GM18951 (cell line): ENCODE data around the gene RAB9A.

Source experiments
- POLR2A ChIP-seq: IDR thresholded peaks from 4 replicates; pipeline ENCODE4 v1.6.1; 2011; ENCODE audit warnings: mild to moderate bottlenecking; ENCODE audit not compliant: insufficient read length, insufficient read depth; ENCODE audit errors: extremely low read depth
- in situ Hi-C: fragments of 300-500 bp; cut with MboI; formaldehyde crosslinking; loops from one replicate; pipeline ENCODE4 v1.12.0; 2022; ENCODE audit warnings: low sequenced_read_pairs, mixed read lengths, inconsistent platforms; ENCODE audit not compliant: unreplicated experiment

Gene RAB9A

DNA sequence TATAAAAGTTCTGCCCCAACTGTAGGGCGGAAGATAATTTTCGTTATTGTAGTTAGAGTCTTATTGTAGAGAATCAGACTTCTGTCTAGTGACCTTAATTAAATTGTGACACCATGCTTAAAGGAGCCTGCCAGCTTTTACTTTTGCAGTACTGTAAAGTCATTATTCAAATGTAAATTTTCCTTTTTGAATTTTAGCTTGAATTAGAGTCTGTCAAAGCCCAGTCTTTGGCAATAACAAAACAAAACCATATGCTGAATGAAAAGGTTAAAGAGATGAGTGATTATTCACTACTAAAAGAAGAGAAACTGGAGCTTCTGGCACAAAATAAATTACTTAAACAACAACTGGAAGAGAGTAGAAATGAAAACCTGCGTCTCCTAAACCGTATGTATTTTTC lies 67.5 kb downstream of the RAB9A start:
- in situ Hi-C loops, result no loop called here

DNA sequence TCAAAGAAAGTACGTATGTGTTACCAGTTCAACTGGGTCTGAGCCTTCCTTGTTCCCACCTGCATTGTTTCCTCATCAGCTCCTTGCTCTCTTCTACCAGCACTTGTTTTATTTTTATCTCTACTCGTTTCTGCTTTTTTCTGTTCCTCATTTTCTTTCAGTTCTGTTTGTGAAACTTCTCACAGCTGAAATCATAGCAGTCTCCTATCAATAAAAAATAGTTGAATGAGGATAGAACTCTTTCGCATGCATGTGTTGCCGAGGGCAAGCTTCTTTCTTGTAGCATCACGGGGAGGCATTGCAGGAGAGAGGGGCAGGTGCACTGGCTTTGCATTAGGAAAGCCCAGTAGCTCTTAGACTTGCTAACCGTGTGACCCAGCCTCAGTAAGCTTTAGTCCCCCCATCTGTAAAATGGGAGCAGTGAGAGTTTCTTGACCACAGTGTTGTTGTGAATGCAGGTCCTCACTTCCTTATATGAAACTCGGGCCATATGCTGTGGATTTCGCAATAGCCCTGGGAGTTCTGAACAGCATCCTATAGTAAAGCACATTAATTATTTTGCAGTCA lies 70.3 kb downstream of the RAB9A start:
- TF ChIP-seq POLR2A, result no peak
- in situ Hi-C loops, result no loop called here

More for the DNA sequence above, 67.5 kb downstream of the RAB9A start:
- TF ChIP-seq POLR2A, result no peak
